Activated CD4-positive, alpha-beta T cell treated with anti-CD3 and anti-CD28 coated beads, Interleukin-2, Interleukin-4, amounts not matched to agents 100 ng/mL and 50 ng/mL, durations not matched to agents 16 hours and 8 hours (primary cell): ENCODE measurements around the gene FXYD7.
"Not testable (repeated sequence)": the region's sequence is repeated elsewhere in the genome, so short reads cannot be mapped to it uniquely, and the experiment has no call there.

Experiments
- DNase-seq: peaks from one replicate; pipeline ENCODE4 v3.0.0-alpha.2; 2020; ENCODE audit warnings: low spot score

FXYD7 gene

DNA sequence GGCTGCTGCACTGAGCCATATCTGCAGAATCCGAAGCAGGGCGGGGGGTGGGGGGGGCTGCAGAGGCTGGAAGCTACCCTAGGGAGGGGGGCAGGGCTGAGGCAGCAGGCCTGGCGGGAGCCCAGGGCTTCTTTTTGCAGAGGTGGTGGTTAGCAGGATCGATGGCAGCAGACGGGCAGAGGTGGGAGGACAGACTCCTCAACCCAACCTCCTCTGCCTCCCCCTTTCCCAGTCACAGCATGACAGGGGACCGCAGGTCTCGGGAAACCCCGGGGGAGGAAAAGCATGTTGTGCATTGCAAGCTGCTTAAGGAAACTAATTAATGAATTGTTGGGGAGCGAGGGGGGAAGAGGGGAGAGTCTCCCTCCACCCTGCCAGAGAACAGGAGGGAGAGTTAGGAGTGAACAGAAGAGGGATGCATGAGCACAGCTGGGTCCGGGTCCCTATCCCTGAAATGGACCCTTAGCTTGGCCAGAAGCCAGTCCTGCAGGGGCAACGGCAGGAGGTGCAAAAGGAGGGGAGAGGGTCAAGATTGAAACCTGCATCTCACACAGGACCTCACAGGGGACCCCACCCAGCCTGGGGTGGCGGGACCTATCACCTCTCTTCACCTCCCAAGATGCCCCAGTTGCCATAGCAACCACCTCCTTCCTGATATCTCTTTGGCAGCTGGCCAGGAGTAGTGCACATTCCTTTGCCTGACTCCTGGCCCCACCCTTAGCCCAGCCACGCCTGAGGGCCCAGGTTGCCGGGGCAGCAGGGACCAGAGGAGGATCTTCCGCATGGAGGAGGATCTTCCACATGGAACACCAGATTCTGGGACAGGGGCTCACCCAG, 1.8 kb downstream of the FXYD7 start:
- no peak for DNase-seq

GRCh38 chr19:35146746-35147459, 3.8 kb downstream of the FXYD7 start:
- no peak for DNase-seq

GRCh38 chr19:35149463-35149862, 6.4 kb downstream of the FXYD7 start:
- no peak for DNase-seq

GRCh38 chr19:35150445-35150844, 7.4 kb downstream of the FXYD7 start:
- DNase-seq: no peak

GRCh38 chr19:35151273-35152065, 8.4 kb downstream of the FXYD7 start:
- DNase-seq: no peak

DNA sequence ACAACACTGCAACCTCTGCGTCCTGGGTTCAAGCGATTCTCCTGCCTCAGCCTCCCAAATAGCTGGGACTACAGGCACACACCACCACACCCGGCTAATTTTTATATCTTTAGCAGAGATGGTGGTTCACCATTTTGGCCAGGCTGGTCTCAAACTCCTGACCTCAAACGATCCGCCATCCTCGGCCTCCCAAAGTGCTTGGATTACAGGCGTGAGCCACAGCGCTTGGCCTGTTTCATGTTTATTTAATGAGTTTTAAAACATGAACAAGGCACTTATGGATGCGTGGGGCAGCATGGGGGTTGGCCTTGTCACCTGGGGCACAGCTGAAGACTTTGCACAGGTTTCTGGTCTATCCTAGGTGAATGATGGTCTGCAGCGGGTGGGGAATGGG, 10.1 kb downstream of the FXYD7 start:
- DNase-seq: not testable (repeated sequence)

DNA sequence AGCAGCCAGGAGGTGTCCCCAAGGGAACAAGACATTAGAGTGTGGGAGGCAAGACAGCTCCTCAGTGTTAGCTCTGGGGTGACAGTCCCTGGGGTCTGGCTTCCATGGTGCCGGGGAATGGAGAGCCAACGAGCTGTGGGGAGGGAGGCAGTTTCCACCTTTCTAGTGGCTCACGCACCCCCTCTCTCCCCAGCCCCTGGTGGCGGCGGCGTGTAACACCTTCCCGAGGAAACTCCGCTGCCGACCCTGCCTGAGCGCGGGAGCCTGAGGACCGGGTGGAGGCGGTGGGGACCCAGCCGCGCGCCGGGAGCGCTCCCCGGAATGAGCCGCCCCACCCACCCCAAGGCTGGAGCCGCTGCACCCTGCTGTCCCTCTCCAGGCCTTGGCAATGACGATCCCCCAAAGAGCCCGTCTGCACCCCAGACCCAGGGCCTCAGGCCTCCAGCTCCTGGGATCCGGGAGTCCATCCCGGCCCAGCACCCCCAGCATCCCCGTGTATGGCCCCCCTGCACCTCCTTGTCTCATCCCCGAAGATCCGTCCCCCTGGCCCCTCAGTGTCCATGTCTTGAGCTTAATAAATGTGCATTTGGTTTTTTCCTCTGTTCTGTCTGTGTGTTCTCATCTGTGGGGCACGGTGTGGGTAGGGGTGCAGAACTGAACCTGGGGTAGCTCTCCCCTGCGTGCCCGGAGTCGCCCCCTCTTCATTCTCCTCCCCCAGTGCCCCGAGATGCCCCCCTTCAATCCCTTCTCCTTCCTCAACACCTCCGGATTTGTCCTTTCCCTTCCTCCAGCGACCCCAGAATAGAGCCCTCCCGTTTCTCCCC, 10.9 kb downstream of the FXYD7 start:
- DNase-seq: peak; percentile 68

DNA sequence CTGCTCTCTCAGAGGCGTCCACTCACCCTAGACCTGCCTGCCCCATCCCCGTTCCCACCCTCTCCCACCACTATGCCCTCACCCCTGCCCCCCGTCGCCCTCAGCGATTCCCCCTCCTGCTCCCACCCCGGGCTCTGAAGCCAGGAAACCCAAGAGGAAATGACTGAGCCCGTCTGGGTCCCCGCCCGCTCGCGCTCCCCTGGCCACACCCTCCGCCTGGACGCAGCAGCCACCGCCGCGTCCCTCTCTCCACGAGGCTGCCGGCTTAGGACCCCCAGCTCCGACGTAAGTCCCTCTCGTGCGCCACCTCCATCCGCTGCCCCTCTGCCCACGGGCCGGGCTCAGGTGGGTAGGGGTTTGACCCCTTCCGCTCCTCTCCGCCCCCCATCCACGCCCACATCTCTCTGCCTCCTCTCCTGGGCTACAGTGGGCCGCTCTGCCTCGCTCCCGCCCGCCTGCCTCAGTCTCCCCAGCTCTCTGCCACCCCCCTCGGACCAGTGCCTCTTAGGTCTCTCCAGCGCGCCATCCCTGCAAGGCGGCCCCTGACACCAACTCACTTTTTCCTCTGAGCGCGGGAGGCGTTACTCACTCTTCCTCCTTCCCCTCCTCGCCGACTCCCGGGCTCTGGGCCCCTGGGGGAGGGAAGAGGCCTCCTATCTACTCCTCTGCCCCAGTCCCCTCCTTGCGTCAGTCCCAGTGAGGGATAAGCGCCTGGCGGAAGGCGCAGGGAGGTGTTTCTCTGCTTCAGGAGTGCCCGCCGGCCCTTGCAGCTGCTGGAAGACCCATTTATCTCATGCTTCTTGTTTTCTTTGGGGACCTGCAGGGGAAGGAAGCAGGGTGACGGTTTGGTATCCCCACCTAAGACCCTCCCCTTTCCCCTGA, 11.7 kb downstream of the FXYD7 start, which contains the start of gene FXYD5:
Gene FXYD5 (plus strand): TSS at position 211 of the 882 bp plus-strand sequence. CDS start 816 bp downstream, outside the sequence.
- peak; percentile 61 for DNase-seq

DNA sequence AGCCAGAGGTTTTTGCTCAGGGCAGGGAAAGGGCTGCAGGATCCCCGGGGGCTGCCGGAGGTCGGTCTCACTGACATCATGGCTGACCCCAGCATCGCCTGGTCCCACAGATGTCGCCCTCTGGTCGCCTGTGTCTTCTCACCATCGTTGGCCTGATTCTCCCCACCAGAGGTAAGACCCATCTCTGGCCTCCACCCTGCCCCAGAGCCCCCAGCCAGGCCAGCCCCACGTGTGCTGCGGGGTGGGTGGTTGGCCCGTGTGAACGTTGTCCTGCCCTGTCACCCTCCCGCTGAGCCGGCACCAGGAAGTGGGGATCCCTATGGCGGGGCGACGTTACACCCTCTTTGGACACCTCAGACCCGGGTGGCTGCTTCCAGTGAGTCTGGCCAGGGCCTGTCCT, 12.4 kb downstream of the FXYD7 start:
- DNase-seq: peak; percentile 37

DNA sequence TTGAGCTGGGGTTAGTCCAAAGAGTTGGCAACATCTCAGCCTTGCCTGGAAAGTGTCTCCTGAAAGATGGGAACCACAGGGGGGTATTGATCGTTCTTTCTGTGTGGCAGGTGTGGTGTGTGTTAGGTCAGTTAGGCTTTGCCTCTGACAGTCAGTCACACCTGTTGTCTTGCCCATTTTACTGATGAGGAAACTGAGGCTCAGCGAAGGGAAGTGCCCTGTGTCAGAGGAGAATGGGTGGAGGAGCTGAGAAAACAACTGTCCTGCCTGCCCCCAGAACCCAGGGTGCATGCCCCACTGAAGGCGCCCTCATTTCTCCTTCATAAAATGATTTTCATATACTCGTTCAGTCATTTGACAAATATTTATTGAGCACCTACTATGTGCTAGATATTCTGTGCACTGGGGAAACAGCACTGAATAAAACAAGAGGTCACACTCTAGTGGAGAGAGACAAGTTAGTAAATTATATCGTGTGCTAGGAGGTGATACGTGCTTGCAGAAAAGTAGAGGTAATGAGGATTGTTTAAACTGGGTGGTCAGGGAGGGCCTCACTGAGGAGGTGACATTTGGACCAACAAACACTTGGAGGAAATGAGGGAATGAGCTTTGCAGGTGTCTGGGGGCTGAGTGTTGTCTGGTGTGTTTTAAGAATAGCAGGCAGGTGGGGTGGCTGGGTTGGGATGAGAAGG, 13.1 kb downstream of the FXYD7 start:
- DNase-seq: no peak

- no peak for DNase-seq
These were observed 13.6 kb downstream of the FXYD7 start for GRCh38 chr19:35156673-35157014.

DNA sequence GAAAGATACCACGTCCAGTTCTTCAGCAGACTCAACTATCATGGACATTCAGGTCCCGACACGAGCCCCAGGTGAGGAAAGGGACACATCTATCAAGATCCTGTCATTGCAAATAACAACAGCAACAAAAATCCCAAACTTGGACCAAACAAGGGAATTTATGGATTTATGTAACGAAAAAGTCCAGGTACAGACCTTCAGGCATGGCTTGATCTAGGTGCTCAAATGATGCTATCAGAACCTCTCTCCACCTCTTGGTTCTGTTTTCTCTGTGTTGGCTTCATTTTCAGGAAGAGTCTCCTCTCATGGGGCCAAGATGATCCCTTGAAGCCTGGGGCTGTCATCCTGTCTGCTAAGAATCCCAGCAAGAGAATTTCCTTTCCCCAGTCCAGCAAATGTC, 14.4 kb downstream of the FXYD7 start:
- no peak for DNase-seq

DNA sequence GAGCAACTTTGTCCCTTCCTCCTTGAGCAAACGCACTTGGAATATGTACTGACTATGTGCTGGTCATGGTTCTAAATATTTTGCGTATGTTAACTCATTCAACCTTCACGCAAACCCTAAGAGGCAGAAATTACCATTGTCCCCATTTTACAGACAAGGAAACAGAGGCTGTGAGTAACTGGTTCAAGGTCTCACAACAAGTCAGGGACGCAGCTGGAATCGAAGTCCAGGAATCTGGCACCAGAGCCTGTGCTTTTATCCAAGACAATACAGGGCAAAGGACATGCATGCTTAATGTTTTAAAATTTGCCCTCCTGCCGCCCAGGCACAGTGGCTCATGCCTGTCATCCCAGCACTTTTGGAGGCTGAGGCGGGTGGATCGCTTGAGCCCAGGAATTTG, 16.6 kb downstream of the FXYD7 start:
- DNase-seq: no peak

- DNase-seq: no peak
These were observed 17.8 kb downstream of the FXYD7 start for GRCh38 chr19:35160629-35161433.

DNA sequence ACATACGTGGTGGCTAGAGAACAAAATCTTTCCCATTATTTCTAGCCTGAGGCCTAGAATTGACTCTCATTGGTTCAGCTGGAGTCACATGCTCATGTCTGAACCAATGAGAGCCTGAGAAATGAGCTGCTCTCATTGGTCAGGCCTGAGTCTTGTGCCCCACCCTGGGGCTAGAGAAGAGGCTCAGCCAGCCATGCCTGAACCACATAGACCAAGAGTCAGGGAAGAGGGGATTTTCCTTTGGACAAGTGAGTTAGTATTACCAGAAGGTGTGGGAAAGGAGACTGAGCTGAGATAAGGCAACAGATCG, 18.3 kb downstream of the FXYD7 start:
- no peak for DNase-seq

GRCh38 chr19:35162471-35163326, 19.6 kb downstream of the FXYD7 start:
- DNase-seq: no peak

DNA sequence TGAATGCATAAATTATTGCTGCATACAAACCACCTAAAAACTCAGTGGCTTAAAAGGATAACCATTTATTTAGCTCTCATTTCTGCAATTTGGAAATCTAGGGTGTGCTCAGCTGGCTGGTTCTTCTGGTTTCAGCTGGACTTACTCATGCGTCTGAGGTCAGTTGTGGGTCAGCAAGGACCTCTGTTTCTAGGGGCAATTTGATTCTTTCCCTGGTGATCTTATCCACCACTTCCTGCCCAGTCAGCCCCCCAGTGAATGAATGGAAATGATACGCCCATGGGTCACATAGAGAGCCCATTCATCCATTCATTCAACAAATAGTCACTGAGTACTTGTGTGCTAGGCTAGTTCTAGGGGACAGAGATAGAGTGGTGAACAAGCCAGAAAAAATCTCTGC, 21.4 kb downstream of the FXYD7 start:
- DNase-seq: no peak
